ENCODE measurements around the gene TOMM34.

GRCh38 chr20:44924541-44924940 is 35.7 kb downstream of the TOMM34 start:
- TF ChIP-seq, protein P1, sequence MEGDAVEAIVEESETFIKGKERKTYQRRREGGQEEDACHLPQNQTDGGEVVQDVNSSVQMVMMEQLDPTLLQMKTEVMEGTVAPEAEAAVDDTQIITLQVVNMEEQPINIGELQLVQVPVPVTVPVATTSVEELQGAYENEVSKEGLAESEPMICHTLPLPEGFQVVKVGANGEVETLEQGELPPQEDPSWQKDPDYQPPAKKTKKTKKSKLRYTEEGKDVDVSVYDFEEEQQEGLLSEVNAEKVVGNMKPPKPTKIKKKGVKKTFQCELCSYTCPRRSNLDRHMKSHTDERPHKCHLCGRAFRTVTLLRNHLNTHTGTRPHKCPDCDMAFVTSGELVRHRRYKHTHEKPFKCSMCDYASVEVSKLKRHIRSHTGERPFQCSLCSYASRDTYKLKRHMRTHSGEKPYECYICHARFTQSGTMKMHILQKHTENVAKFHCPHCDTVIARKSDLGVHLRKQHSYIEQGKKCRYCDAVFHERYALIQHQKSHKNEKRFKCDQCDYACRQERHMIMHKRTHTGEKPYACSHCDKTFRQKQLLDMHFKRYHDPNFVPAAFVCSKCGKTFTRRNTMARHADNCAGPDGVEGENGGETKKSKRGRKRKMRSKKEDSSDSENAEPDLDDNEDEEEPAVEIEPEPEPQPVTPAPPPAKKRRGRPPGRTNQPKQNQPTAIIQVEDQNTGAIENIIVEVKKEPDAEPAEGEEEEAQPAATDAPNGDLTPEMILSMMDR (IDR thresholded peaks at IDR 0.05), result no peak
- TF ChIP-seq, protein P2, sequence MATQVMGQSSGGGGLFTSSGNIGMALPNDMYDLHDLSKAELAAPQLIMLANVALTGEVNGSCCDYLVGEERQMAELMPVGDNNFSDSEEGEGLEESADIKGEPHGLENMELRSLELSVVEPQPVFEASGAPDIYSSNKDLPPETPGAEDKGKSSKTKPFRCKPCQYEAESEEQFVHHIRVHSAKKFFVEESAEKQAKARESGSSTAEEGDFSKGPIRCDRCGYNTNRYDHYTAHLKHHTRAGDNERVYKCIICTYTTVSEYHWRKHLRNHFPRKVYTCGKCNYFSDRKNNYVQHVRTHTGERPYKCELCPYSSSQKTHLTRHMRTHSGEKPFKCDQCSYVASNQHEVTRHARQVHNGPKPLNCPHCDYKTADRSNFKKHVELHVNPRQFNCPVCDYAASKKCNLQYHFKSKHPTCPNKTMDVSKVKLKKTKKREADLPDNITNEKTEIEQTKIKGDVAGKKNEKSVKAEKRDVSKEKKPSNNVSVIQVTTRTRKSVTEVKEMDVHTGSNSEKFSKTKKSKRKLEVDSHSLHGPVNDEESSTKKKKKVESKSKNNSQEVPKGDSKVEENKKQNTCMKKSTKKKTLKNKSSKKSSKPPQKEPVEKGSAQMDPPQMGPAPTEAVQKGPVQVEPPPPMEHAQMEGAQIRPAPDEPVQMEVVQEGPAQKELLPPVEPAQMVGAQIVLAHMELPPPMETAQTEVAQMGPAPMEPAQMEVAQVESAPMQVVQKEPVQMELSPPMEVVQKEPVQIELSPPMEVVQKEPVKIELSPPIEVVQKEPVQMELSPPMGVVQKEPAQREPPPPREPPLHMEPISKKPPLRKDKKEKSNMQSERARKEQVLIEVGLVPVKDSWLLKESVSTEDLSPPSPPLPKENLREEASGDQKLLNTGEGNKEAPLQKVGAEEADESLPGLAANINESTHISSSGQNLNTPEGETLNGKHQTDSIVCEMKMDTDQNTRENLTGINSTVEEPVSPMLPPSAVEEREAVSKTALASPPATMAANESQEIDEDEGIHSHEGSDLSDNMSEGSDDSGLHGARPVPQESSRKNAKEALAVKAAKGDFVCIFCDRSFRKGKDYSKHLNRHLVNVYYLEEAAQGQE (IDR thresholded peaks at IDR 0.05; ENCODE audit: insufficient read depth in 1 of 2, low read depth in 2 of 2, low read length in 1 of 2), result no peak
- no peak for TF ChIP-seq TCF7L2 (IDR thresholded peaks at IDR 0.05; ENCODE audit: low read depth, low read length)
- TF ChIP-seq POLR2AphosphoS5 (IDR thresholded peaks at IDR 0.05; ENCODE audit: low read depth, low read length), result no peak

Measured in Panc1 (cell line).